Hepatocyte (in vitro differentiated cells): ENCODE results near the gene FLYWCH1. TPM values are rescaled to one million over a fixed set of nuclear protein-coding genes. Genes with fewer than 3 reads are reported as not detected.

Experiments
- DNase-seq: peaks from one replicate; pipeline ENCODE4 v3.0.0-alpha.2; 2016; ENCODE audit warnings: low spot score
- H2AFZ ChIP-seq: fragments of 200-600 bp; sonication (generic); 2 replicates; pipeline ENCODE4 v1.6.0; 2016; ENCODE audit warnings: antibody characterized with exemption, mild to moderate bottlenecking
- H3K27ac ChIP-seq: fragments of 200-600 bp; sonication (generic); 2 replicates; pipeline ENCODE4 v1.5.1; 2016; ENCODE audit warnings: mild to moderate bottlenecking
- H3K27me3 ChIP-seq: fragments of 200-600 bp; sonication (generic); 2 replicates; pipeline ENCODE4 v1.6.1; 2016
- H3K36me3 ChIP-seq: fragments of 200-600 bp; sonication (generic); replicated peaks from 2 replicates; pipeline ENCODE4 v1.5.1; 2016; ENCODE audit warnings: low read depth; ENCODE audit not compliant: insufficient read depth
- H3K4me1 ChIP-seq: fragments of 200-600 bp; sonication (generic); 2 replicates; pipeline ENCODE4 v1.5.1; 2016; ENCODE audit warnings: mild to moderate bottlenecking, moderate library complexity; ENCODE audit not compliant: insufficient read depth
- H3K4me2 ChIP-seq: fragments of 200-600 bp; sonication (generic); 2 replicates; pipeline ENCODE4 v1.6.0; 2016
- H3K4me3 ChIP-seq: fragments of 200-600 bp; sonication (generic); 2 replicates; pipeline ENCODE4 v1.5.1; 2016; ENCODE audit warnings: mild to moderate bottlenecking
- H3K79me2 ChIP-seq: fragments of 200-600 bp; sonication (generic); 2 replicates; pipeline ENCODE4 v1.6.0; 2017; ENCODE audit warnings: mild to moderate bottlenecking
- H3K9me2 ChIP-seq: fragments of 200-600 bp; sonication (generic); replicated peaks from 2 replicates; pipeline ENCODE4 v1.6.0; 2017; ENCODE audit warnings: mild to moderate bottlenecking; ENCODE audit not compliant: insufficient read depth
- H3K9me3 ChIP-seq: fragments of 200-600 bp; sonication (generic); 2 replicates; pipeline ENCODE4 v1.5.1; 2016; ENCODE audit warnings: low read depth, mild to moderate bottlenecking
- H4K20me1 ChIP-seq: fragments of 200-600 bp; sonication (generic); 2 replicates; pipeline ENCODE4 v1.6.0; 2016; ENCODE audit warnings: mild to moderate bottlenecking; ENCODE audit not compliant: insufficient read depth, poor library complexity, severe bottlenecking
- EZH2 ChIP-seq: fragments of 200-600 bp; sonication (generic); IDR thresholded peaks from 2 replicates; pipeline ENCODE4 v1.6.1; 2016; ENCODE audit warnings: antibody characterized with exemption, mild to moderate bottlenecking, borderline replicate concordance
- EZH2phosphoT487 ChIP-seq: fragments of 200-600 bp; sonication (generic); IDR thresholded peaks from one replicate; pipeline ENCODE4 v1.6.1; 2018; ENCODE audit warnings: antibody characterized with exemption, mild to moderate bottlenecking, low read depth, moderate library complexity; ENCODE audit not compliant: unreplicated experiment, severe bottlenecking
- WGBS: methylation state at CpG from one replicate; pipeline ENCODE4 v1.1.6; 2016; ENCODE audit warnings: low lambda C conversion rate; ENCODE audit errors: missing lambda C conversion rate; 5-methylcytosine and 5-hydroxymethylcytosine counted together
- polyA plus RNA-seq: library from polyadenylated mRNA; unstranded; fragments of >200 nt; fragmentation: Nextera tagmentation; extraction: Ambion mirVana; gene quantifications from 2 replicates; pipeline ENCODE4 v1.2.1, GENCODE V29; 2016
- total RNA-seq: library from RNA; depleted of rRNA; stranded (reverse); fragments of >200 nt; gene quantifications from 2 replicates; pipeline ENCODE4 v1.2.3, GENCODE V29; 2014
- TF ChIP-seq, protein P1 (sequence below): fragments of 200-600 bp; sonication (generic); IDR thresholded peaks from 2 replicates; pipeline ENCODE4 v1.5.1; 2016; ENCODE audit warnings: antibody characterized with exemption, mild to moderate bottlenecking; ENCODE audit not compliant: poor library complexity

FLYWCH1 gene
- total and polyA plus RNA-seq, 2 experiments from 2014 or later = 11.7 to 16.9 TPM

GRCh38 chr16:2982402-2982801 lies 70.7 kb downstream of the FLYWCH1 start:
- no peak for TF ChIP-seq EZH2
- TF ChIP-seq EZH2phosphoT487 = no peak
- TF ChIP-seq, protein P1, sequence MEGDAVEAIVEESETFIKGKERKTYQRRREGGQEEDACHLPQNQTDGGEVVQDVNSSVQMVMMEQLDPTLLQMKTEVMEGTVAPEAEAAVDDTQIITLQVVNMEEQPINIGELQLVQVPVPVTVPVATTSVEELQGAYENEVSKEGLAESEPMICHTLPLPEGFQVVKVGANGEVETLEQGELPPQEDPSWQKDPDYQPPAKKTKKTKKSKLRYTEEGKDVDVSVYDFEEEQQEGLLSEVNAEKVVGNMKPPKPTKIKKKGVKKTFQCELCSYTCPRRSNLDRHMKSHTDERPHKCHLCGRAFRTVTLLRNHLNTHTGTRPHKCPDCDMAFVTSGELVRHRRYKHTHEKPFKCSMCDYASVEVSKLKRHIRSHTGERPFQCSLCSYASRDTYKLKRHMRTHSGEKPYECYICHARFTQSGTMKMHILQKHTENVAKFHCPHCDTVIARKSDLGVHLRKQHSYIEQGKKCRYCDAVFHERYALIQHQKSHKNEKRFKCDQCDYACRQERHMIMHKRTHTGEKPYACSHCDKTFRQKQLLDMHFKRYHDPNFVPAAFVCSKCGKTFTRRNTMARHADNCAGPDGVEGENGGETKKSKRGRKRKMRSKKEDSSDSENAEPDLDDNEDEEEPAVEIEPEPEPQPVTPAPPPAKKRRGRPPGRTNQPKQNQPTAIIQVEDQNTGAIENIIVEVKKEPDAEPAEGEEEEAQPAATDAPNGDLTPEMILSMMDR = no peak
- DNase-seq = no peak
- H3K79me2 ChIP-seq = peaks cover 5% of the 10 kb centered on the region
- peaks cover 9% of the 10 kb centered on the region for H3K4me1 ChIP-seq
- 75% methylated on average over 5 of the region's 5 CpGs for WGBS
- no peaks in the 10 kb centered on the region for H3K27me3 ChIP-seq
- H4K20me1 ChIP-seq = no peaks in the 10 kb centered on the region
- no peaks in the 10 kb centered on the region for H3K9me3 ChIP-seq
- H3K36me3 ChIP-seq = no peaks in the 10 kb centered on the region
- no peak overlapping the region for H2AFZ ChIP-seq
- no peaks in the 10 kb centered on the region for H3K9me2 ChIP-seq
- H3K4me2 ChIP-seq = no peak overlapping the region
- no peak overlapping the region for H3K27ac ChIP-seq
- no peak overlapping the region for H3K4me3 ChIP-seq

DNA sequence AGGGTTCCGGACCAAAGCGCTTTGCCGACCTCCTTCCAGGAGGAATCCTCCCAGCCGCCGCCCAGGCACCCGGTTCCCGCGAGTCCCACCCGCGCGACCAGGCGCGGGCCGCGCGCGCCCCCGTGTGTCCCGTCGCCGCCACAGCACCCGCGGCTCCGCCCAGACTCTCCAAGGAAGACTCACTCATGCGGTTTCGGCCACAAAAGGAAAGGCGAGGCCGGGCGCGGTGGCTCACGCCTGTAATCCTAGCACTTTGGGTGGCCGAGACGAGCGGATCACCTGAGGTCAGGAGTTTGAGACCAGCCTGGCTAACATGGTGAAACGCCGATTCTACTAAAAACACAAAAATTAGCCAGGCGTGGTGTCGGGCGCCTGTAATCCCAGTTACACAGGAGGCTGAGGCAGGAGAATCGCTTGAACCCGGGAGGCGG lies 72.0 kb downstream of the FLYWCH1 start:
- no peaks in the 10 kb centered on the region for H3K9me3 ChIP-seq
- TF ChIP-seq, protein P1 = peak; percentile 86
- TF ChIP-seq EZH2 = no peak
- peaks cover 15% of the 10 kb centered on the region for H3K4me1 ChIP-seq
- H3K27me3 ChIP-seq = no peaks in the 10 kb centered on the region
- WGBS = 12% methylated on average over 42 of the region's 42 CpGs
- peak; percentile 86 for DNase-seq
- no peaks in the 10 kb centered on the region for H3K9me2 ChIP-seq
- peak overlapping the region; percentile 46 for H2AFZ ChIP-seq
- H3K4me2 ChIP-seq = peak overlapping the region; percentile 82
- no peaks in the 10 kb centered on the region for H4K20me1 ChIP-seq
- peaks cover 5% of the 10 kb centered on the region for H3K79me2 ChIP-seq
- H3K4me3 ChIP-seq = no peak overlapping the region
- H3K36me3 ChIP-seq = no peaks in the 10 kb centered on the region
- no peak overlapping the region for H3K27ac ChIP-seq

GRCh38 chr16:2985462-2985861 lies 73.7 kb downstream of the FLYWCH1 start:
- H3K27ac ChIP-seq = no peak overlapping the region

More at GRCh38 chr16:2985462-2985861, 73.7 kb downstream of the FLYWCH1 start:
- no peak for DNase-seq
- H2AFZ ChIP-seq = no peak overlapping the region
- no peaks in the 10 kb centered on the region for H4K20me1 ChIP-seq
- no peaks in the 10 kb centered on the region for H3K9me3 ChIP-seq
- peaks cover 15% of the 10 kb centered on the region for H3K4me1 ChIP-seq
- no peak for TF ChIP-seq EZH2
- TF ChIP-seq, protein P1 = no peak
- no peak for TF ChIP-seq EZH2phosphoT487
- WGBS = 90% methylated on average over 9 of the region's 9 CpGs
- no peak overlapping the region for H3K4me2 ChIP-seq
- no peaks in the 10 kb centered on the region for H3K36me3 ChIP-seq
- no peaks in the 10 kb centered on the region for H3K9me2 ChIP-seq
- H3K27me3 ChIP-seq = no peaks in the 10 kb centered on the region
- no peak overlapping the region for H3K4me3 ChIP-seq
- no peaks in the 10 kb centered on the region for H3K79me2 ChIP-seq
